K562 (cell line): Measurements from ENCODE around the gene HOXB6. TPM values are rescaled to one million over a fixed set of nuclear protein-coding genes. Genes with fewer than 3 reads are reported as not detected.

ENCODE experiments used
- ATF7 ChIP-seq: fragments of 450-650 bp; IDR thresholded peaks from 2 replicates; pipeline ENCODE4 v1.7.1; 2014; ENCODE audit warnings: mild to moderate bottlenecking, moderate library complexity
- DACH1 ChIP-seq: fragments of 450-650 bp; IDR thresholded peaks from 2 replicates; pipeline ENCODE4 v1.6.1; 2018; ENCODE audit not compliant: partially characterized antibody
- HIVEP1 ChIP-seq: fragments of 250-450 bp; sonication (Bioruptor Pico); IDR thresholded peaks from 2 replicates; pipeline ENCODE4 v1.4.0; 2020; ENCODE audit warnings: mild to moderate bottlenecking
- JUND ChIP-seq, 2 experiments: IDR thresholded peaks; 2 replicates in 1 of 2; 3 replicates in 1 of 2; pipeline ENCODE4 v1.6.1; 2011; ENCODE audit warnings: borderline replicate concordance in 2 of 2, low read depth in 2 of 2, low read length in 2 of 2, improper control_type of control experiment in 1 of 2, missing biosample characterization in 1 of 2, missing genetic modification characterization in 1 of 2, missing genetic modification reagents in 1 of 2
- MXI1 ChIP-seq: IDR thresholded peaks from 2 replicates; pipeline ENCODE4 v1.6.1; 2011; ENCODE audit warnings: low read depth, mild to moderate bottlenecking, improper control_type of control experiment, low read length
- NFIC ChIP-seq: fragments of 450-650 bp; IDR thresholded peaks from 2 replicates; pipeline ENCODE4 v1.6.1; 2017; ENCODE audit warnings: mild to moderate bottlenecking, inconsistent platforms
- NR2C2 ChIP-seq, 2 experiments: fragments of 200-800 bp in 1 of 2; sonication (Bioruptor generic) in 1 of 2; sonication (generic) in 1 of 2; formaldehyde crosslinking in 1 of 2; IDR thresholded peaks; 2 replicates each; pipeline versions ENCODE4 v1.6.1 to v1.8.0; 2016 to 2022; ENCODE audit warnings: mild to moderate bottlenecking in 1 of 2, missing compliant biosample characterization in 1 of 2, missing genetic modification characterization in 1 of 2, missing genetic modification reagents in 1 of 2
- SMARCC2 ChIP-seq: fragments of 450-650 bp; IDR thresholded peaks from 2 replicates; pipeline ENCODE4 v1.6.1; 2017; ENCODE audit warnings: antibody characterized with exemption, moderate library complexity, mild to moderate bottlenecking, low read depth
- SUPT5H ChIP-seq: fragments of 450-650 bp; IDR thresholded peaks from 2 replicates; pipeline ENCODE4 v1.6.1; 2016
- ZBTB1 ChIP-seq: sonication (generic); formaldehyde crosslinking; IDR thresholded peaks from 2 replicates; pipeline ENCODE4 v1.8.1; 2023; ENCODE audit warnings: missing genetic modification reagents, low read depth, mild to moderate bottlenecking, borderline replicate concordance
- ZNF3 ChIP-seq: fragments of 250-450 bp; sonication (Bioruptor Pico); IDR thresholded peaks from 2 replicates; pipeline ENCODE4 v1.5.0; 2021; ENCODE audit warnings: mild to moderate bottlenecking, moderate library complexity
- polyA plus RNA-seq, 8 experiments: library from polyadenylated mRNA; depleted of rRNA in 4 of 8; stranded (reverse) in 5 of 8; unstranded in 3 of 8; fragments of >200 nt; fragmentation: Nextera tagmentation in 2 of 8; fragmentation: Illumina TruSeq in 1 of 8; extraction: Ambion mirVana in 2 of 8; extraction: Trizol in 1 of 8; gene quantifications; 2 replicates each; pipeline versions ENCODE4 v1.2.1 to v1.2.3, GENCODE V29; 2011 to 2014; ENCODE audit warnings: inconsistent platforms in 1 of 8, missing spikeins in 1 of 8
- total RNA-seq, 7 experiments: library from RNA; depleted of rRNA in 6 of 7; stranded (reverse); fragments of >200 nt in 6 of 7; fragmentation: Illumina TruSeq in 2 of 7; extraction: Trizol in 2 of 7; gene quantifications; 2 replicates each; pipeline versions ENCODE4 v1.2.1 to v1.2.3, GENCODE V29; 2011 to 2021; ENCODE audit warnings: low replicate concordance in 1 of 7
- TF ChIP-seq, protein P1 (sequence below): fragments of 250-450 bp; sonication (Bioruptor Pico); IDR thresholded peaks from 2 replicates; pipeline ENCODE4 v1.8.0; 2022; ENCODE audit warnings: moderate library complexity, mild to moderate bottlenecking, inconsistent platforms
- TF ChIP-seq, protein P2 (sequence below): fragments of 250-450 bp; sonication (Bioruptor Pico); IDR thresholded peaks from 2 replicates; pipeline ENCODE4 v1.8.0; 2022; ENCODE audit warnings: moderate library complexity, mild to moderate bottlenecking, inconsistent platforms
- TF ChIP-seq, protein P3 (sequence below): fragments of 250-450 bp; sonication (Bioruptor Pico); IDR thresholded peaks from 2 replicates; pipeline ENCODE4 v1.5.0; 2021; ENCODE audit warnings: mild to moderate bottlenecking, borderline replicate concordance
- TF ChIP-seq, protein P4 (sequence below): fragments of 450-650 bp; formaldehyde crosslinking; IDR thresholded peaks from 2 replicates; pipeline ENCODE4 v1.4.0; 2020; ENCODE audit warnings: mild to moderate bottlenecking
- TF ChIP-seq, protein P5 (sequence below): fragments of 250-450 bp; sonication (Bioruptor Pico); IDR thresholded peaks from 2 replicates; pipeline ENCODE4 v1.4.0; 2020; ENCODE audit warnings: mild to moderate bottlenecking, moderate library complexity

Gene HOXB6
- total and polyA plus RNA-seq, 9 of the 15 experiments (the other 6 are each of a cell fraction or from before 2014, with no cell fraction given), result 1.2 to 14.8 (median 4.9) TPM

DNA sequence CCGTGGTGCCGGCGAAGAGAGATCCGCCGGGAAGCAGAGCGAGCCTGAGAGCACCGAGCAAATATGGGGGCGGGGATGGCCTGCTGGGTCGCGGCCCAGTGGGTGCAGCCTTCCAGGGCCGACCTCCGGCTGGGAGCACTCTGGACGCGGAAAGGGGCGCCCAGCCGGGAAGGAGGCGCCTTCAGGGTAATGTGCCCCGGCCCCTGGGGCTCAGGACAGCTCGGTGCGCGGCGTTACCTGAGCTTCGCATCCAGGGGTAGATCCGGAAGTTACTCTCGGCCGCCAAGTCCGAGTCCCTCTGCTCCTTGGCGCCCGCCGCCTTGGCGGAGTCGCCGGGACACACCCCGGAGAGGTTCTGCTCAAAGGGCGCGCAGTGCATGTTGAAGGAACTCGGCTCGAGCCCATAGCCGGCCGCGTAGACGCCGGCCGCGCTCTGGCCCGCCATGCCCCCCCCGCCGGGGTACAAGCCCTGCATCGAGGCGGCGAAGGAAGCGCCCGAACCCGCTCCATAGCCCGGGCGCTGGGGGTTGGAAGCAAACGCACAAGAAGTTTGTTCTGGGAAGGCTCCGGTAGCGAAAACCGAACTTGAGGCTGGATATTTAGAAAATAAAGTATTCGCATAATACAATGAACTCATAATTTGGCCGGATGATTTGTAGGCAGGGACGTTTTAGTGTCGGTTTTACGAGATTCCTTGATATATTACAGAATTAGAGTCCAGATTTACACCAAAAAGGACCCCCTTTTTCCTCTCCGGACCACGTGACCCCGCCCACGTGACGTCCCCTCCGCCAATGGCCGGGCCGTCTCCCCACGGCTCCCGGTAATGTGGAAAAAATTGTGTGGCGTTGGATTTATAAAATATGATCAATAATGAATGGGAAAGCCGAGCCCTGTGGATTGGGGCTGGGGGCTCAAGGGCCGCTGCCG is 5.8 kb upstream of the HOXB6 start, which contains the start of gene HOXB7 (continued):
- no peak for TF ChIP-seq SMARCC2
- TF ChIP-seq DACH1, result no peak
- no peak for TF ChIP-seq ATF7
- TF ChIP-seq, protein P1, sequence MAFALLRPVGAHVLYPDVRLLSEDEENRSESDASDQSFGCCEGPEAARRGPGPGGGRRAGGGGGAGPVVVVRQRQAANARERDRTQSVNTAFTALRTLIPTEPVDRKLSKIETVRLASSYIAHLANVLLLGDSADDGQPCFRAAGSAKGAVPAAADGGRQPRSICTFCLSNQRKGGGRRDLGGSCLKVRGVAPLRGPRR, result no peak
- no peak for TF ChIP-seq HIVEP1 (CRISPR knock-in tag)
- no peak for TF ChIP-seq ZNF3 (CRISPR knock-in tag)
- TF ChIP-seq ZBTB1, result no peak
- TF ChIP-seq, protein P2, sequence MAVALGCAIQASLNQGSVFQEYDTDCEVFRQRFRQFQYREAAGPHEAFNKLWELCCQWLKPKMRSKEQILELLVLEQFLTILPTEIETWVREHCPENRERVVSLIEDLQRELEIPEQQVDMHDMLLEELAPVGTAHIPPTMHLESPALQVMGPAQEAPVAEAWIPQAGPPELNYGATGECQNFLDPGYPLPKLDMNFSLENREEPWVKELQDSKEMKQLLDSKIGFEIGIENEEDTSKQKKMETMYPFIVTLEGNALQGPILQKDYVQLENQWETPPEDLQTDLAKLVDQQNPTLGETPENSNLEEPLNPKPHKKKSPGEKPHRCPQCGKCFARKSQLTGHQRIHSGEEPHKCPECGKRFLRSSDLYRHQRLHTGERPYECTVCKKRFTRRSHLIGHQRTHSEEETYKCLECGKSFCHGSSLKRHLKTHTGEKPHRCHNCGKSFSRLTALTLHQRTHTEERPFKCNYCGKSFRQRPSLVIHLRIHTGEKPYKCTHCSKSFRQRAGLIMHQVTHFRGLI (CRISPR knock-in tag), result no peak
- no peak for TF ChIP-seq NR2C2 (CRISPR knock-in tag; IDR thresholded peaks at IDR 0.05)
- TF ChIP-seq NR2C2 (tag; IDR thresholded peaks at IDR 0.05), result peak; percentile 34; the same call in 1 of the 2 replicates
- TF ChIP-seq SUPT5H, result peak; percentile 6; the same call in 1 of the 2 replicates
- no peak for TF ChIP-seq JUND (IDR thresholded peaks at IDR 0.05; ENCODE audit: borderline replicate concordance, low read depth, low read length)
- no peak for TF ChIP-seq JUND (tag; IDR thresholded peaks at IDR 0.05; ENCODE audit: borderline replicate concordance, low read depth, low read length)
- TF ChIP-seq, protein P3, sequence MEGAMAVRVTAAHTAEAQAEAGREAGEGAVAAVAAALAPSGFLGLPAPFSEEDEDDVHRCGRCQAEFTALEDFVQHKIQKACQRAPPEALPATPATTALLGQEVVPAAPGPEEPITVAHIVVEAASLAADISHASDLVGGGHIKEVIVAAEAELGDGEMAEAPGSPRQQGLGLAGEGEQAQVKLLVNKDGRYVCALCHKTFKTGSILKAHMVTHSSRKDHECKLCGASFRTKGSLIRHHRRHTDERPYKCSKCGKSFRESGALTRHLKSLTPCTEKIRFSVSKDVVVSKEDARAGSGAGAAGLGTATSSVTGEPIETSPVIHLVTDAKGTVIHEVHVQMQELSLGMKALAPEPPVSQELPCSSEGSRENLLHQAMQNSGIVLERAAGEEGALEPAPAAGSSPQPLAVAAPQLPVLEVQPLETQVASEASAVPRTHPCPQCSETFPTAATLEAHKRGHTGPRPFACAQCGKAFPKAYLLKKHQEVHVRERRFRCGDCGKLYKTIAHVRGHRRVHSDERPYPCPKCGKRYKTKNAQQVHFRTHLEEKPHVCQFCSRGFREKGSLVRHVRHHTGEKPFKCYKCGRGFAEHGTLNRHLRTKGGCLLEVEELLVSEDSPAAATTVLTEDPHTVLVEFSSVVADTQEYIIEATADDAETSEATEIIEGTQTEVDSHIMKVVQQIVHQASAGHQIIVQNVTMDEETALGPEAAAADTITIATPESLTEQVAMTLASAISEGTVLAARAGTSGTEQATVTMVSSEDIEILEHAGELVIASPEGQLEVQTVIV (CRISPR knock-in tag), result no peak
- TF ChIP-seq NFIC, result peak; percentile 71
- TF ChIP-seq MXI1, result no peak
- TF ChIP-seq, protein P4, sequence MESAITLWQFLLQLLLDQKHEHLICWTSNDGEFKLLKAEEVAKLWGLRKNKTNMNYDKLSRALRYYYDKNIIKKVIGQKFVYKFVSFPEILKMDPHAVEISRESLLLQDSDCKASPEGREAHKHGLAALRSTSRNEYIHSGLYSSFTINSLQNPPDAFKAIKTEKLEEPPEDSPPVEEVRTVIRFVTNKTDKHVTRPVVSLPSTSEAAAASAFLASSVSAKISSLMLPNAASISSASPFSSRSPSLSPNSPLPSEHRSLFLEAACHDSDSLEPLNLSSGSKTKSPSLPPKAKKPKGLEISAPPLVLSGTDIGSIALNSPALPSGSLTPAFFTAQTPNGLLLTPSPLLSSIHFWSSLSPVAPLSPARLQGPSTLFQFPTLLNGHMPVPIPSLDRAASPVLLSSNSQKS, result no peak
- TF ChIP-seq, protein P5, sequence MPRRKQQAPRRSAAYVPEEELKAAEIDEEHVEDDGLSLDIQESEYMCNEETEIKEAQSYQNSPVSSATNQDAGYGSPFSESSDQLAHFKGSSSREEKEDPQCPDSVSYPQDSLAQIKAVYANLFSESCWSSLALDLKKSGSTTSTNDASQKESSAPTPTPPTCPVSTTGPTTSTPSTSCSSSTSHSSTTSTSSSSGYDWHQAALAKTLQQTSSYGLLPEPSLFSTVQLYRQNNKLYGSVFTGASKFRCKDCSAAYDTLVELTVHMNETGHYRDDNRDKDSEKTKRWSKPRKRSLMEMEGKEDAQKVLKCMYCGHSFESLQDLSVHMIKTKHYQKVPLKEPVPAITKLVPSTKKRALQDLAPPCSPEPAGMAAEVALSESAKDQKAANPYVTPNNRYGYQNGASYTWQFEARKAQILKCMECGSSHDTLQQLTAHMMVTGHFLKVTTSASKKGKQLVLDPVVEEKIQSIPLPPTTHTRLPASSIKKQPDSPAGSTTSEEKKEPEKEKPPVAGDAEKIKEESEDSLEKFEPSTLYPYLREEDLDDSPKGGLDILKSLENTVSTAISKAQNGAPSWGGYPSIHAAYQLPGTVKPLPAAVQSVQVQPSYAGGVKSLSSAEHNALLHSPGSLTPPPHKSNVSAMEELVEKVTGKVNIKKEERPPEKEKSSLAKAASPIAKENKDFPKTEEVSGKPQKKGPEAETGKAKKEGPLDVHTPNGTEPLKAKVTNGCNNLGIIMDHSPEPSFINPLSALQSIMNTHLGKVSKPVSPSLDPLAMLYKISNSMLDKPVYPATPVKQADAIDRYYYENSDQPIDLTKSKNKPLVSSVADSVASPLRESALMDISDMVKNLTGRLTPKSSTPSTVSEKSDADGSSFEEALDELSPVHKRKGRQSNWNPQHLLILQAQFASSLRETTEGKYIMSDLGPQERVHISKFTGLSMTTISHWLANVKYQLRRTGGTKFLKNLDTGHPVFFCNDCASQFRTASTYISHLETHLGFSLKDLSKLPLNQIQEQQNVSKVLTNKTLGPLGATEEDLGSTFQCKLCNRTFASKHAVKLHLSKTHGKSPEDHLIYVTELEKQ (CRISPR knock-in tag), result no peak
